GM12878 (cell line): ENCODE results near the gene GRM1. TPM values are rescaled to one million over a fixed set of nuclear protein-coding genes. Genes with fewer than 3 reads are reported as not detected.

ENCODE experiments used
- ATAC-seq: fragments of 200-7000 bp; cut with Tn5 transposase; 3 replicates; pipeline ENCODE4 v1.9.1; 2020; ENCODE audit warnings: mild to moderate bottlenecking, moderate library complexity
- BruUV-seq: library from RNA; stranded (reverse); fragments of 400-500 nt; replicated peaks from 2 replicates; lab custom pipeline; 2021; lab: Mats Ljungman, UMichigan
- CTCF ChIA-PET: fragments of 300-600 bp; sonication (Branson Sonifier 250); formaldehyde crosslinking; extraction: SDS; loops from one replicate; lab custom pipeline; 2021; ENCODE audit warnings: inconsistent platforms; lab: Yijun Ruan, JAX
- POLR2A ChIA-PET: fragments of 350-600 bp; formaldehyde crosslinking; extraction: SDS; loops from one replicate; lab custom pipeline; 2021; ENCODE audit warnings: inconsistent platforms; lab: Charles Lee
- RAD21 ChIA-PET: fragments of 300-600 bp; sonication (Branson Sonifier 250); formaldehyde crosslinking; loops from one replicate; lab custom pipeline; 2023; ENCODE audit warnings: antibody characterized with exemption; ENCODE audit not compliant: unreplicated experiment; lab: Charles Lee
- SMC1A ChIA-PET: fragments of 300-600 bp; sonication (Branson Sonifier 250); formaldehyde crosslinking; loops from one replicate; lab custom pipeline; 2023; ENCODE audit not compliant: unreplicated experiment, uncharacterized antibody; lab: Charles Lee
- DNase-seq: peaks from one replicate; pipeline ENCODE4 v3.0.0-alpha.2; 2011; ENCODE audit warnings: low read depth, low spot score
- FAIRE-seq: peaks from 3 replicates; lab custom pipeline; 2011; peaks lifted over from hg19 to GRCh38; lab: Jason Lieb, UNC
- H2AFZ ChIP-seq: 2 replicates; pipeline ENCODE4 v1.6.0; 2011; ENCODE audit warnings: low read depth, low read length, control low read depth; ENCODE audit not compliant: control insufficient read depth
- H3K27ac ChIP-seq: 2 replicates; pipeline ENCODE4 v1.5.1; 2011; ENCODE audit warnings: control low read depth; ENCODE audit not compliant: control insufficient read depth, insufficient read depth
- H3K27me3 ChIP-seq, 2 experiments: replicated peaks in 1 of 2; 2 replicates each; pipeline versions ENCODE4 v1.6.0 to v1.6.1; 2011; ENCODE audit warnings: low read length in 1 of 2; ENCODE audit not compliant: control insufficient read depth in 2 of 2, insufficient read depth in 2 of 2
- H3K36me3 ChIP-seq, 2 experiments: 2 replicates each; pipeline ENCODE4 v1.5.1; 2011; ENCODE audit warnings: low read length in 1 of 2; ENCODE audit not compliant: control insufficient read depth in 2 of 2, insufficient read depth in 2 of 2
- H3K4me1 ChIP-seq: 2 replicates; pipeline ENCODE4 v1.6.1; 2011; ENCODE audit warnings: mild to moderate bottlenecking, low read length, moderate library complexity, mixed read lengths; ENCODE audit not compliant: control insufficient read depth, insufficient read depth
- H3K4me2 ChIP-seq: 2 replicates; pipeline ENCODE4 v1.6.0; 2011; ENCODE audit warnings: control low read depth; ENCODE audit not compliant: control insufficient read depth, insufficient read depth
- H3K4me3 ChIP-seq: fragments of 200-600 bp; sonication (generic); 2 replicates; pipeline ENCODE4 v1.5.1; 2016
- H3K79me2 ChIP-seq: 2 replicates; pipeline ENCODE4 v1.6.0; 2011; ENCODE audit warnings: low read length; ENCODE audit not compliant: control insufficient read depth, insufficient read depth
- H3K9ac ChIP-seq: 2 replicates; pipeline ENCODE4 v1.8.0; 2011; ENCODE audit warnings: low read length, control low read depth, mixed read lengths; ENCODE audit not compliant: control insufficient read depth, insufficient read depth
- H3K9me3 ChIP-seq: replicated peaks from 3 replicates; pipeline ENCODE4 v1.5.1; 2011; ENCODE audit warnings: mild to moderate bottlenecking, low read length; ENCODE audit not compliant: control insufficient read depth, insufficient read depth
- H4K20me1 ChIP-seq: 2 replicates; pipeline ENCODE4 v1.6.0; 2011; ENCODE audit not compliant: control insufficient read depth, insufficient read depth
- ASH2L ChIP-seq: fragments of 300-600, 200-600 bp; sonication (generic); IDR thresholded peaks from 2 replicates; pipeline ENCODE4 v1.6.1; 2017; ENCODE audit warnings: low read depth, mild to moderate bottlenecking, borderline replicate concordance
- HDGF ChIP-seq: fragments of 450-650 bp; IDR thresholded peaks from 2 replicates; pipeline ENCODE4 v1.6.1; 2016; ENCODE audit warnings: antibody characterized with exemption
- IRF4 ChIP-seq: IDR thresholded peaks from 2 replicates; pipeline ENCODE4 v1.6.1; 2011; ENCODE audit warnings: low read depth, low read length
- MXI1 ChIP-seq: fragments of 150-350 bp; IDR thresholded peaks from 2 replicates; pipeline ENCODE4 v1.6.1; 2011; ENCODE audit warnings: low read depth, mild to moderate bottlenecking, inconsistent platforms, low read length, improper control_type of control experiment
- NFYB ChIP-seq: IDR thresholded peaks from 2 replicates; pipeline ENCODE4 v1.6.1; 2011; ENCODE audit warnings: low read depth, mild to moderate bottlenecking, low read length, improper control_type of control experiment, moderate library complexity; ENCODE audit not compliant: insufficient read depth
- SRF ChIP-seq, 2 experiments: IDR thresholded peaks; 2 replicates each; pipeline ENCODE4 v1.6.1; 2011; ENCODE audit warnings: low read depth in 2 of 2, low read length in 2 of 2, mild to moderate bottlenecking in 1 of 2, moderate library complexity in 1 of 2
- WGBS: methylation state at CpG from one replicate; pipeline ENCODE4 v1.1.6; 2016; ENCODE audit warnings: low lambda C conversion rate; ENCODE audit not compliant: insufficient replicate concordance, insufficient coverage; ENCODE audit errors: missing lambda C conversion rate; 5-methylcytosine and 5-hydroxymethylcytosine counted together
- in situ Hi-C: fragments of 300-500 bp; cut with MboI; formaldehyde crosslinking; loops from 9 replicates; pipeline ENCODE4 v1.14.3; 2018; ENCODE audit warnings: mixed read lengths
- intact Hi-C: fragments of 100-400 bp; cut with micrococcal nuclease; formaldehyde crosslinking; loops from one replicate; pipeline ENCODE4 v1.14.2; 2022; ENCODE audit not compliant: unreplicated experiment
- polyA plus RNA-seq, 11 experiments: library from polyadenylated mRNA; depleted of rRNA in 4 of 11; unstranded in 6 of 11; stranded (reverse) in 5 of 11; fragments of >200 nt; fragmentation: Nextera tagmentation in 4 of 11; fragmentation: Illumina TruSeq in 1 of 11; extraction: Ambion mirVana in 4 of 11; extraction: Trizol in 1 of 11; gene quantifications; 1 replicate in 1 of 11; 2 replicates in 10 of 11; pipeline versions ENCODE4 v1.2.1 to v1.2.3, GENCODE V29; 2011 to 2016; ENCODE audit warnings: inconsistent platforms in 2 of 11, missing spikeins in 2 of 11, low read depth in 1 of 11
- total RNA-seq, 4 experiments: library from RNA; depleted of rRNA in 3 of 4; stranded (reverse); fragments of >200 nt in 3 of 4; fragmentation: Illumina TruSeq in 1 of 4; extraction: Trizol in 1 of 4; gene quantifications; 2 replicates each; pipeline versions ENCODE4 v1.2.1 to v1.2.3, GENCODE V29; 2013 to 2021
- TF ChIP-seq, protein P1 (sequence below): fragments of 150-350 bp; IDR thresholded peaks from 2 replicates; pipeline ENCODE4 v1.6.1; 2016; ENCODE audit warnings: low read depth, low read length

GRM1 gene
- total and polyA plus RNA-seq, 10 of the 15 experiments (the other 5 are each of a cell fraction or from before 2014, with no cell fraction given): 0.04 TPM; not detected in 9

DNA sequence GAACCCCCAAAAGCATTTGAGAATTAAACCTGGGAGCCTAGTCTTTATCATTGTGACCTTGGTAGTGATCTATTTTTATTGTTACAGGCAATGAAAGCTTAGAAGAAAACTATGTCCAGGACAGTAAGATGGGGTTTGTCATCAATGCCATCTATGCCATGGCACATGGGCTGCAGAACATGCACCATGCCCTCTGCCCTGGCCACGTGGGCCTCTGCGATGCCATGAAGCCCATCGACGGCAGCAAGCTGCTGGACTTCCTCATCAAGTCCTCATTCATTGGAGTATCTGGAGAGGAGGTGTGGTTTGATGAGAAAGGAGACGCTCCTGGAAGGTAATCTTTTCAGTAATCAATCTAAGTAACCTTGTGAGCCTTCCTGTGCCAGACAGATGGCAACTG is 323.3 kb downstream of the GRM1 start:
- ATAC-seq (no peak), DNase-seq (no peak), FAIRE-seq (no peak)
- ChIA-PET POLR2A (no interaction called here), SMC1A (no interaction called here), CTCF (no interaction called here), RAD21 (no interaction called here)
- TF ChIP-seq IRF4 (no peak), HDGF (no peak), SRF (IDR thresholded peaks at IDR 0.05; ENCODE audit: low read depth in 2 of 2, low read length in 2 of 2) (no peak), MXI1 (no peak), ASH2L (no peak), NFYB (no peak)
- TF ChIP-seq, protein P1, sequence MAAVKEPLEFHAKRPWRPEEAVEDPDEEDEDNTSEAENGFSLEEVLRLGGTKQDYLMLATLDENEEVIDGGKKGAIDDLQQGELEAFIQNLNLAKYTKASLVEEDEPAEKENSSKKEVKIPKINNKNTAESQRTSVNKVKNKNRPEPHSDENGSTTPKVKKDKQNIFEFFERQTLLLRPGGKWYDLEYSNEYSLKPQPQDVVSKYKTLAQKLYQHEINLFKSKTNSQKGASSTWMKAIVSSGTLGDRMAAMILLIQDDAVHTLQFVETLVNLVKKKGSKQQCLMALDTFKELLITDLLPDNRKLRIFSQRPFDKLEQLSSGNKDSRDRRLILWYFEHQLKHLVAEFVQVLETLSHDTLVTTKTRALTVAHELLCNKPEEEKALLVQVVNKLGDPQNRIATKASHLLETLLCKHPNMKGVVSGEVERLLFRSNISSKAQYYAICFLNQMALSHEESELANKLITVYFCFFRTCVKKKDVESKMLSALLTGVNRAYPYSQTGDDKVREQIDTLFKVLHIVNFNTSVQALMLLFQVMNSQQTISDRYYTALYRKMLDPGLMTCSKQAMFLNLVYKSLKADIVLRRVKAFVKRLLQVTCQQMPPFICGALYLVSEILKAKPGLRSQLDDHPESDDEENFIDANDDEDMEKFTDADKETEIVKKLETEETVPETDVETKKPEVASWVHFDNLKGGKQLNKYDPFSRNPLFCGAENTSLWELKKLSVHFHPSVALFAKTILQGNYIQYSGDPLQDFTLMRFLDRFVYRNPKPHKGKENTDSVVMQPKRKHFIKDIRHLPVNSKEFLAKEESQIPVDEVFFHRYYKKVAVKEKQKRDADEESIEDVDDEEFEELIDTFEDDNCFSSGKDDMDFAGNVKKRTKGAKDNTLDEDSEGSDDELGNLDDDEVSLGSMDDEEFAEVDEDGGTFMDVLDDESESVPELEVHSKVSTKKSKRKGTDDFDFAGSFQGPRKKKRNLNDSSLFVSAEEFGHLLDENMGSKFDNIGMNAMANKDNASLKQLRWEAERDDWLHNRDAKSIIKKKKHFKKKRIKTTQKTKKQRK: no peak
- Histone ChIP-seq H3K27me3 (no peaks in the 10 kb centered on the region), H3K9me3 (no peaks in the 10 kb centered on the region), H3K79me2 (no peaks in the 10 kb centered on the region), H3K27ac (no peak overlapping the region), H3K9ac (no peak overlapping the region), H3K4me2 (no peak overlapping the region), H2AFZ (no peak overlapping the region), H3K4me3 (no peak overlapping the region), H3K36me3 (no peaks in the 10 kb centered on the region), H4K20me1 (no peaks in the 10 kb centered on the region), H3K4me1 (no peaks in the 10 kb centered on the region)
- no TSS peak for BruUV-seq
- WGBS: 26% methylated on average over 5 of the region's 5 CpGs
- intact Hi-C loops (no loop called here), in situ Hi-C loops (no loop called here)
